Measurements from ENCODE around the gene DPEP3.

DPEP3 gene

GRCh38 chr16:67990018-67990386 lies 9.7 kb upstream of the DPEP3 start (continued):
- TF ChIP-seq TSHZ2 (CRISPR knock-in tag; IDR thresholded peaks at IDR 0.05), result no peak
- no peak for TF ChIP-seq PPARA (CRISPR knock-in tag; IDR thresholded peaks at IDR 0.05; ENCODE audit: borderline replicate concordance)
- no peak for TF ChIP-seq CSRNP3 (CRISPR knock-in tag; IDR thresholded peaks at IDR 0.05)
- no peak for TF ChIP-seq ARNTL (CRISPR knock-in tag; IDR thresholded peaks at IDR 0.05; ENCODE audit: borderline replicate concordance, low read depth)
- TF ChIP-seq ESRRG (CRISPR knock-in tag; IDR thresholded peaks at IDR 0.05), result no peak
- no peak for TF ChIP-seq ZFP3 (CRISPR knock-in tag; IDR thresholded peaks at IDR 0.05)

GRCh38 chr16:67989322-67990017 lies 9.2 kb upstream of the DPEP3 start:
- ATAC-seq, result no peak

More at GRCh38 chr16:67989322-67990017, 9.2 kb upstream of the DPEP3 start:
- no peak for TF ChIP-seq CSDC2 (CRISPR knock-in tag; IDR thresholded peaks at IDR 0.05)
- TF ChIP-seq ZFP3 (CRISPR knock-in tag; IDR thresholded peaks at IDR 0.05), result no peak
- no peak for TF ChIP-seq ZC3H10 (CRISPR knock-in tag; IDR thresholded peaks at IDR 0.05)
- no peak for TF ChIP-seq ESRRG (CRISPR knock-in tag; IDR thresholded peaks at IDR 0.05)
- TF ChIP-seq TCF4 (CRISPR knock-in tag; IDR thresholded peaks at IDR 0.05; ENCODE audit: borderline replicate concordance), result no peak
- TF ChIP-seq SNAI2 (CRISPR knock-in tag; IDR thresholded peaks at IDR 0.05), result no peak
- no peak for TF ChIP-seq OSR1 (CRISPR knock-in tag; IDR thresholded peaks at IDR 0.05)
- TF ChIP-seq ZFP30 (CRISPR knock-in tag; IDR thresholded peaks at IDR 0.05), result no peak
- no peak for TF ChIP-seq CREB5 (CRISPR knock-in tag; IDR thresholded peaks at IDR 0.05; ENCODE audit: low read depth)
- no peak for TF ChIP-seq ARNTL (CRISPR knock-in tag; IDR thresholded peaks at IDR 0.05; ENCODE audit: borderline replicate concordance, low read depth)
- no peak for TF ChIP-seq TSHZ2 (CRISPR knock-in tag; IDR thresholded peaks at IDR 0.05)
- TF ChIP-seq ISL1 (CRISPR knock-in tag; IDR thresholded peaks at IDR 0.05), result no peak
- TF ChIP-seq PATZ1 (CRISPR knock-in tag; IDR thresholded peaks at IDR 0.05; ENCODE audit: borderline replicate concordance), result no peak
- no peak for TF ChIP-seq ZNF70 (CRISPR knock-in tag; IDR thresholded peaks at IDR 0.05)
- TF ChIP-seq RARB (CRISPR knock-in tag; IDR thresholded peaks at IDR 0.05), result no peak
- no peak for TF ChIP-seq PPARA (CRISPR knock-in tag; IDR thresholded peaks at IDR 0.05; ENCODE audit: borderline replicate concordance)
- no peak for TF ChIP-seq CSRNP3 (CRISPR knock-in tag; IDR thresholded peaks at IDR 0.05)
